Measurements from ENCODE around the gene CPZ. TPM values are rescaled to one million over a fixed set of nuclear protein-coding genes. Genes with fewer than 3 reads are reported as not detected.
A peak's percentile ranks its signal among the peaks of the same experiment; 100 is the strongest.

CPZ gene
- polyA plus RNA-seq, 3 donors: not detected

GRCh38 chr4:8600686-8601085, 8.1 kb downstream of the CPZ start:
- no peaks in the 10 kb centered on the region for H3K4me1 Mint-ChIP-seq
- no peak for TF ChIP-seq CTCF (IDR thresholded peaks at IDR 0.05)
- Histone ChIP-seq H3K36me3 (replicated peaks in 1 of 2; ENCODE audit: control insufficient read depth in 1 of 2, insufficient read depth in 2 of 2, low read length in 2 of 2) (no peaks in the 10 kb centered on the region), H3K79me2 (ENCODE audit: insufficient read depth, low read length) (no peaks in the 10 kb centered on the region), H3K9me3 (replicated peaks in 1 of 2; ENCODE audit: control insufficient read depth in 1 of 2, insufficient read depth in 1 of 2, low read length in 2 of 2) (no peaks in the 10 kb centered on the region), H3K9ac (ENCODE audit: insufficient read depth, low read length, poor library complexity, severe bottlenecking) (no peak overlapping the region), H3K27ac (ENCODE audit: low read depth in 1 of 2, low read length in 2 of 2) (no peak overlapping the region), H3K4me2 (replicated peaks; ENCODE audit: extremely low read depth, low read length, poor library complexity, severe bottlenecking) (no peak overlapping the region), H3K4me1 (ENCODE audit: control insufficient read depth in 1 of 2, insufficient read depth in 2 of 2, low read length in 2 of 2) (no peaks in the 10 kb centered on the region), H3K27me3 (ENCODE audit: control insufficient read depth in 2 of 2, insufficient read depth in 2 of 2, low read length in 2 of 2) (no peaks in the 10 kb centered on the region), H2AFZ (ENCODE audit: insufficient read depth, low read depth, low read length, poor library complexity, severe bottlenecking) (no peak overlapping the region), H3K4me3 (replicated peaks in 1 of 3; ENCODE audit: low read depth in 2 of 3, low read length in 3 of 3) (no peak overlapping the region), H4K20me1 (ENCODE audit: insufficient read depth, low read length) (no peaks in the 10 kb centered on the region)
- no peaks in the 10 kb centered on the region for H3K36me3 Mint-ChIP-seq
- no peak for DNase-seq
- H3K4me3 Mint-ChIP-seq: no peak overlapping the region
- no peak overlapping the region for H3K27ac Mint-ChIP-seq
- H3K9me3 Mint-ChIP-seq: peaks cover 0 to 2% (median 0%) of the 10 kb centered on the region in 7 donors
- H3K27me3 Mint-ChIP-seq (ENCODE audit: low read depth in 3 of 3): peaks cover 0 to 5% (median 1%) of the 10 kb centered on the region in 3 donors
- 93% methylated on average over 9 of the region's 12 CpGs for WGBS (ENCODE audit: insufficient coverage)
- intact Hi-C loops (cut with micrococcal nuclease): no loop called here

GRCh38 chr4:8601086-8601485, 8.5 kb downstream of the CPZ start:
- Histone ChIP-seq H3K27me3 (ENCODE audit: control insufficient read depth in 2 of 2, insufficient read depth in 2 of 2, low read length in 2 of 2) (no peaks in the 10 kb centered on the region), H3K27ac (ENCODE audit: low read depth in 1 of 2, low read length in 2 of 2) (no peak overlapping the region), H3K9ac (ENCODE audit: insufficient read depth, low read length, poor library complexity, severe bottlenecking) (no peak overlapping the region), H3K4me3 (replicated peaks in 1 of 3; ENCODE audit: low read depth in 2 of 3, low read length in 3 of 3) (no peak overlapping the region), H4K20me1 (ENCODE audit: insufficient read depth, low read length) (no peaks in the 10 kb centered on the region), H3K79me2 (ENCODE audit: insufficient read depth, low read length) (no peaks in the 10 kb centered on the region), H3K4me1 (ENCODE audit: control insufficient read depth in 1 of 2, insufficient read depth in 2 of 2, low read length in 2 of 2) (no peaks in the 10 kb centered on the region), H2AFZ (ENCODE audit: insufficient read depth, low read depth, low read length, poor library complexity, severe bottlenecking) (no peak overlapping the region), H3K36me3 (replicated peaks in 1 of 2; ENCODE audit: control insufficient read depth in 1 of 2, insufficient read depth in 2 of 2, low read length in 2 of 2) (no peaks in the 10 kb centered on the region), H3K9me3 (replicated peaks in 1 of 2; ENCODE audit: control insufficient read depth in 1 of 2, insufficient read depth in 1 of 2, low read length in 2 of 2) (no peaks in the 10 kb centered on the region), H3K4me2 (replicated peaks; ENCODE audit: extremely low read depth, low read length, poor library complexity, severe bottlenecking) (no peak overlapping the region)
- Mint-ChIP-seq H3K36me3 (no peaks in the 10 kb centered on the region), H3K9me3 (peaks cover 0 to 2% (median 0%) of the 10 kb centered on the region in 7 donors), H3K4me3 (no peak overlapping the region), H3K4me1 (no peaks in the 10 kb centered on the region), H3K27me3 (ENCODE audit: low read depth in 3 of 3) (peaks cover 0 to 3% (median 1%) of the 10 kb centered on the region in 3 donors), H3K27ac (peak overlapping the region in 1 of 7 donors; percentile 43)
- no peak for DNase-seq
- intact Hi-C loops (cut with micrococcal nuclease): no loop called here
- TF ChIP-seq CTCF (IDR thresholded peaks at IDR 0.05): no peak
- WGBS (ENCODE audit: insufficient coverage): 94% methylated on average over 19 of the region's 23 CpGs
